ENCODE data around the gene AUH. TPM values are rescaled to one million over a fixed set of nuclear protein-coding genes. Genes with fewer than 3 reads are reported as not detected.

Gene AUH
- total and polyA plus RNA-seq, 10 of the 15 experiments (the other 5 are each of a cell fraction or from before 2014, with no cell fraction given): 1.7 to 7.3 (median 4.6) TPM

DNA sequence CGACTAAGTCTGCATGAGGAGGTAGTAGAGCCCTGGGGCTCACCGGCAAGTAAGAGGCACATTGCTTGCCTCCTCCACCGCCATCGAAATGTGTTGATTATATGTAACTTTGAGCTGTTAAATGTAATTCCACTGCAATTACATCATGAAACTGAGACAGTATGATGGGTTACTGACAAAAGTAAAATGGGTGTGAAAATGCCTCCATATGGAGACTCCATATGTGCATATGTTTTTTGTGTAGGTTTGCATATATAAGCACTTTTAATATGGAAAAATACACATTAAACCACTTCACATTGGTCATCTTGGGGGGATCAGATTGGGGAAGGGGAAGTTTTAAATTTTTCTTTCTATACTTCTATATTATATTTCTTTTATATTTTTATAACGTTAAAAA lies 32.1 kb upstream of the AUH start:
- Histone ChIP-seq H3K36me3 (ENCODE audit: control insufficient read depth in 2 of 2, insufficient read depth in 2 of 2, low read length in 1 of 2) (no peaks in the 10 kb centered on the region), H2AFZ (ENCODE audit: control insufficient read depth, low read depth, low read length) (no peak overlapping the region), H3K9ac (ENCODE audit: control insufficient read depth, insufficient read depth, low read length) (no peak overlapping the region), H3K4me3 (no peak overlapping the region), H3K4me2 (ENCODE audit: control insufficient read depth, insufficient read depth) (no peak overlapping the region), H3K27me3 (replicated peaks in 1 of 2; ENCODE audit: control insufficient read depth in 2 of 2, insufficient read depth in 2 of 2, low read length in 1 of 2) (peaks cover 1 to 7% of the 10 kb centered on the region in 2 experiments; a peak in 3 of 4 replicates), H4K20me1 (ENCODE audit: control insufficient read depth, insufficient read depth) (no peaks in the 10 kb centered on the region), H3K79me2 (ENCODE audit: control insufficient read depth, insufficient read depth, low read length) (no peaks in the 10 kb centered on the region), H3K27ac (ENCODE audit: control insufficient read depth, insufficient read depth) (no peak overlapping the region), H3K9me3 (replicated peaks; ENCODE audit: control insufficient read depth, insufficient read depth, low read length) (no peaks in the 10 kb centered on the region), H3K4me1 (ENCODE audit: control insufficient read depth, insufficient read depth, low read length) (peaks cover 9% of the 10 kb centered on the region)
- BruUV-seq (replicated peaks): no TSS peak
- DNase-seq (ENCODE audit: low read depth, low spot score) (no peak), FAIRE-seq (no peak), ATAC-seq (no peak)
- RAD21 ChIA-PET (ENCODE audit: unreplicated experiment): no interaction called here
- SMC1A ChIA-PET (ENCODE audit: uncharacterized antibody, unreplicated experiment): no interaction called here
- POLR2A ChIA-PET: no interaction called here
- in situ Hi-C loops (cut with MboI): no loop called here
- CTCF ChIA-PET: no interaction called here
- TF ChIP-seq POLR2AphosphoS5 (IDR thresholded peaks at IDR 0.05; ENCODE audit: low read length): no peak
- no peak for TF ChIP-seq NR2C2 (IDR thresholded peaks at IDR 0.05; ENCODE audit: borderline replicate concordance, control insufficient read depth, insufficient read length, low read depth)
- TF ChIP-seq NR2F1 (conservative IDR thresholded peaks at IDR 0.05): no peak
- TF ChIP-seq SP1 (IDR thresholded peaks at IDR 0.05; ENCODE audit: low read depth, low read length): no peak
- no peak for TF ChIP-seq CREM (IDR thresholded peaks at IDR 0.05; ENCODE audit: low read depth)
- TF ChIP-seq, protein P1, sequence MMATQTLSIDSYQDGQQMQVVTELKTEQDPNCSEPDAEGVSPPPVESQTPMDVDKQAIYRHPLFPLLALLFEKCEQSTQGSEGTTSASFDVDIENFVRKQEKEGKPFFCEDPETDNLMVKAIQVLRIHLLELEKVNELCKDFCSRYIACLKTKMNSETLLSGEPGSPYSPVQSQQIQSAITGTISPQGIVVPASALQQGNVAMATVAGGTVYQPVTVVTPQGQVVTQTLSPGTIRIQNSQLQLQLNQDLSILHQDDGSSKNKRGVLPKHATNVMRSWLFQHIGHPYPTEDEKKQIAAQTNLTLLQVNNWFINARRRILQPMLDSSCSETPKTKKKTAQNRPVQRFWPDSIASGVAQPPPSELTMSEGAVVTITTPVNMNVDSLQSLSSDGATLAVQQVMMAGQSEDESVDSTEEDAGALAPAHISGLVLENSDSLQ (IDR thresholded peaks at IDR 0.05): no peak
- no peak for TF ChIP-seq CREB1 (IDR thresholded peaks at IDR 0.05; ENCODE audit: low read depth)
- WGBS (ENCODE audit: insufficient coverage, insufficient replicate concordance, low lambda C conversion rate, missing lambda C conversion rate): 86% methylated on average over 5 of the region's 5 CpGs
- intact Hi-C loops (cut with micrococcal nuclease; ENCODE audit: unreplicated experiment): no loop called here

DNA sequence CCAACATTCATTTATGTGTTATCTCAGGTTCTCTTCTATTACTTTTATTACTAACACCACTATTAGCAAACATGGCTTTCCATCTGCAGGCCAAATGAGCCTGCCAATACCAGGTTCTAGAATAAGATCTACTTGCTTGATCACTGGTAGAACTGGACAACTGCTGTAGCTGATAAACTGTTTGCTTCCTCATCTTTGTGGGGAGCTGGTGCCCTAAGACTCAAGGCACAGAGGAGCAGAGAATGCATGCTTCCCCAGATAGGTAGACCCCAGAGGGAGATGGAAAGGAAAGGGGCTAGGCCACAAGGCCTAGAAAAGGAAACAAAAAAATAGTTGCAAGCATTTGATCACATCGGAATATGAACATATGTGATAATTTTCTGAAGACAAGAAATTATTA lies 30.7 kb upstream of the AUH start:
- CTCF ChIA-PET: no interaction called here
- RAD21 ChIA-PET (ENCODE audit: unreplicated experiment): no interaction called here
- 88% methylated on average over 1 of the region's 1 CpG for WGBS (ENCODE audit: insufficient coverage, insufficient replicate concordance, low lambda C conversion rate, missing lambda C conversion rate)
- Histone ChIP-seq H2AFZ (ENCODE audit: control insufficient read depth, low read depth, low read length) (no peak overlapping the region), H3K9ac (ENCODE audit: control insufficient read depth, insufficient read depth, low read length) (no peak overlapping the region), H3K36me3 (ENCODE audit: control insufficient read depth in 2 of 2, insufficient read depth in 2 of 2, low read length in 1 of 2) (no peaks in the 10 kb centered on the region), H3K27me3 (replicated peaks in 1 of 2; ENCODE audit: control insufficient read depth in 2 of 2, insufficient read depth in 2 of 2, low read length in 1 of 2) (peaks cover 0 to 7% of the 10 kb centered on the region in 2 experiments; a peak in 2 of 4 replicates), H3K4me1 (ENCODE audit: control insufficient read depth, insufficient read depth, low read length) (peaks cover 9% of the 10 kb centered on the region), H3K4me3 (no peak overlapping the region), H4K20me1 (ENCODE audit: control insufficient read depth, insufficient read depth) (no peaks in the 10 kb centered on the region), H3K79me2 (ENCODE audit: control insufficient read depth, insufficient read depth, low read length) (no peaks in the 10 kb centered on the region), H3K27ac (ENCODE audit: control insufficient read depth, insufficient read depth) (no peak overlapping the region), H3K4me2 (ENCODE audit: control insufficient read depth, insufficient read depth) (no peak overlapping the region), H3K9me3 (replicated peaks; ENCODE audit: control insufficient read depth, insufficient read depth, low read length) (no peaks in the 10 kb centered on the region)
- SMC1A ChIA-PET (ENCODE audit: uncharacterized antibody, unreplicated experiment): no interaction called here
- intact Hi-C loops (cut with micrococcal nuclease; ENCODE audit: unreplicated experiment): no loop called here
- DNase-seq (ENCODE audit: low read depth, low spot score) (no peak), ATAC-seq (no peak), FAIRE-seq (no peak)
- POLR2A ChIA-PET: no interaction called here
- no TSS peak for BruUV-seq (replicated peaks)
- in situ Hi-C loops (cut with MboI): no loop called here
- TF ChIP-seq, protein P2, sequence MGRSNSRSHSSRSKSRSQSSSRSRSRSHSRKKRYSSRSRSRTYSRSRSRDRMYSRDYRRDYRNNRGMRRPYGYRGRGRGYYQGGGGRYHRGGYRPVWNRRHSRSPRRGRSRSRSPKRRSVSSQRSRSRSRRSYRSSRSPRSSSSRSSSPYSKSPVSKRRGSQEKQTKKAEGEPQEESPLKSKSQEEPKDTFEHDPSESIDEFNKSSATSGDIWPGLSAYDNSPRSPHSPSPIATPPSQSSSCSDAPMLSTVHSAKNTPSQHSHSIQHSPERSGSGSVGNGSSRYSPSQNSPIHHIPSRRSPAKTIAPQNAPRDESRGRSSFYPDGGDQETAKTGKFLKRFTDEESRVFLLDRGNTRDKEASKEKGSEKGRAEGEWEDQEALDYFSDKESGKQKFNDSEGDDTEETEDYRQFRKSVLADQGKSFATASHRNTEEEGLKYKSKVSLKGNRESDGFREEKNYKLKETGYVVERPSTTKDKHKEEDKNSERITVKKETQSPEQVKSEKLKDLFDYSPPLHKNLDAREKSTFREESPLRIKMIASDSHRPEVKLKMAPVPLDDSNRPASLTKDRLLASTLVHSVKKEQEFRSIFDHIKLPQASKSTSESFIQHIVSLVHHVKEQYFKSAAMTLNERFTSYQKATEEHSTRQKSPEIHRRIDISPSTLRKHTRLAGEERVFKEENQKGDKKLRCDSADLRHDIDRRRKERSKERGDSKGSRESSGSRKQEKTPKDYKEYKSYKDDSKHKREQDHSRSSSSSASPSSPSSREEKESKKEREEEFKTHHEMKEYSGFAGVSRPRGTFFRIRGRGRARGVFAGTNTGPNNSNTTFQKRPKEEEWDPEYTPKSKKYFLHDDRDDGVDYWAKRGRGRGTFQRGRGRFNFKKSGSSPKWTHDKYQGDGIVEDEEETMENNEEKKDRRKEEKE (IDR thresholded peaks at IDR 0.05): no peak
- TF ChIP-seq CHD4 (IDR thresholded peaks at IDR 0.05): no peak
- no peak for TF ChIP-seq ZNF384 (IDR thresholded peaks at IDR 0.05; ENCODE audit: borderline replicate concordance, low read depth, low read length)
- TF ChIP-seq SMAD5 (IDR thresholded peaks at IDR 0.05; ENCODE audit: low read depth): no peak
- no peak for TF ChIP-seq RBBP5 (conservative IDR thresholded peaks at IDR 0.05)
- TF ChIP-seq STAT1 (conservative IDR thresholded peaks at IDR 0.05): no peak
